COLO829 (cell line): ENCODE results near the gene CALML3.

Source experiments
- DNase-seq: peaks from one replicate; pipeline ENCODE4 v3.0.0; 2012; ENCODE audit warnings: low spot score

CALML3 gene

GRCh38 chr10:5491477-5491876 lies 33.3 kb upstream of the CALML3 start:
- DNase-seq = no peak

- no peak for DNase-seq
These were observed 32.4 kb upstream of the CALML3 start for GRCh38 chr10:5492322-5492855.

- DNase-seq = no peak
These were observed 31.7 kb upstream of the CALML3 start for GRCh38 chr10:5492929-5493576.

GRCh38 chr10:5493691-5494090 lies 31.1 kb upstream of the CALML3 start:
- no peak for DNase-seq

GRCh38 chr10:5494611-5495010 lies 30.1 kb upstream of the CALML3 start:
- DNase-seq = no peak

- no peak for DNase-seq
These were observed 28.2 kb upstream of the CALML3 start for GRCh38 chr10:5496261-5497250.

- no peak for DNase-seq
These were observed 27.5 kb upstream of the CALML3 start for GRCh38 chr10:5497289-5497688.

- no peak for DNase-seq
These were observed 26.6 kb upstream of the CALML3 start for GRCh38 chr10:5497948-5498730.

- no peak for DNase-seq
These were observed 25.8 kb upstream of the CALML3 start for GRCh38 chr10:5498791-5499492.

- DNase-seq = no peak
These were observed 25.1 kb upstream of the CALML3 start, which contains the start of gene CALML5 for GRCh38 chr10:5499493-5500140. Gene CALML5, minus strand, starts transcription at chr10:5499570. Its CDS starts 132 bp downstream, at chr10:5499438.

GRCh38 chr10:5500162-5500670 lies 24.5 kb upstream of the CALML3 start:
- no peak for DNase-seq

GRCh38 chr10:5500910-5501309 lies 23.9 kb upstream of the CALML3 start:
- no peak for DNase-seq

- DNase-seq = no peak
These were observed 22.7 kb upstream of the CALML3 start for GRCh38 chr10:5502061-5502521.

- DNase-seq = no peak
These were observed 21.9 kb upstream of the CALML3 start for GRCh38 chr10:5502571-5503476.

GRCh38 chr10:5503477-5503835 lies 21.3 kb upstream of the CALML3 start:
- no peak for DNase-seq

GRCh38 chr10:5504146-5505072 lies 20.4 kb upstream of the CALML3 start:
- no peak for DNase-seq

- DNase-seq = no peak
These were observed 18.5 kb upstream of the CALML3 start for GRCh38 chr10:5506246-5506645.
